GM18861 (cell line): ENCODE measurements around the gene TENM3.

ENCODE experiments used
- ATAC-seq: cut with Tn5 transposase; IDR thresholded peaks from one replicate; pipeline ENCODE4 v1.9.1; 2021; ENCODE audit not compliant: unreplicated experiment

Gene TENM3

GRCh38 chr4:182553653-182554052, 310.5 kb downstream of the TENM3 start:
- no peak for ATAC-seq

DNA sequence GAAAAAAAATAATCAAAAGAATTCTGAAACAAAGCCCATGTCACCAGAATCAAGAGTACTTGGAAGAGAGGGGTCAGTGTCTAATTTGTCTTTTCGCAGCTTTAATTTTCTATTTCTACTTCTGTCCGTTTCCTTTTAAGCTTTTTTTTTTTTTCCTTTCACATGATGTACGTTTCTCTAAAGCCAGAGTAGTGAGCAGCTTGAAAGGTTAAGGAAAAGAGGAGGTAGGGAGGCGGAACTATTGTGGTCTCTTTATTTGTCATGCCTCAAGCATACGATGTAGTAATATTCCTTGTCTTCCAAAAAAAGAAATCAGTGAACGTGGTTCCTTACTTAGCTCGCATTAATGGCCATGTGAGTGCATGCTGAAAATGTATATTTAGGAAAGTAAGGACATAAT, 311.5 kb downstream of the TENM3 start:
- ATAC-seq, result no peak

DNA sequence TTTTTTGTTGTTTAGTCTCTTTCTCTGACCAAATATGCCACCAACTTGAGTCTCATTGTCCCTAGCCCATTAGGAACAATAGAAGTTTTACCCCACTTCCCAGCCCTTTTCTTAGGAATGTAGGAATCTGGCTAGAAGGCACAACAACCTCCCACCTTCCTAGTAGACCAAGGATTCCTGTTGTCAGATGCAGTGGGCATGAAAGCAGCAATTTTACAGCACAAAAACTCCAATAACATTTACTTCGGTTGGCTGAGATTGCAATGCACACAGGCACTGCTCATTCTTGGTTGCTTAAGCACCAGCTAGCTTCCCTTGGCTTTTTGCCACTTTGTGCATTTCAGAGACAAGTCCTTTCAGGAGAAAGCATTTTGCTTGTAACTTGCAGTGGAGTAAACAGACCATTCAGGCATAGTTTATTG, 312.8 kb downstream of the TENM3 start:
- ATAC-seq, result no peak

GRCh38 chr4:182556580-182556979, 313.4 kb downstream of the TENM3 start:
- ATAC-seq, result no peak

DNA sequence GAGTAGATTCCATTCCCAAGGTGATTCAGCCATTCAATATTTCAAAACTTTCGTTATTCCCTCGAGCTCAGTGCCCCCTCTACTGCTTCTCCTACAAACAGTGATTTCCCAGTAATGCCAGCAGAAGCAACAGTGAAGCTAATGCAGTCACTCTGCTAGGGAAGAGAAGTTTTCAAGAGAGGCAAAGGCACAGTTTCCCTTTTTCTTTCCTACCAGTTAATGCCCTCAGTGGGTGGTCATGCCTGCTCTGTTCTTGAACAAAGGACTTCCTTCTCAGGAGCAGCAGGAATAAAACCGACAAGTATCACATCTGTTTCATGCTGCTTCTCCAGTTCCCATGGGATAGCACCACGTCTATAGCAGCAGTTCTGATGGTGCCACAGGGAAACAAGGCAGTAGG, 317.2 kb downstream of the TENM3 start:
- no peak for ATAC-seq

- no peak for ATAC-seq
Observed at GRCh38 chr4:182562350-182562749, 319.1 kb downstream of the TENM3 start.

GRCh38 chr4:182564724-182565369, 321.6 kb downstream of the TENM3 start:
- ATAC-seq, result no peak

DNA sequence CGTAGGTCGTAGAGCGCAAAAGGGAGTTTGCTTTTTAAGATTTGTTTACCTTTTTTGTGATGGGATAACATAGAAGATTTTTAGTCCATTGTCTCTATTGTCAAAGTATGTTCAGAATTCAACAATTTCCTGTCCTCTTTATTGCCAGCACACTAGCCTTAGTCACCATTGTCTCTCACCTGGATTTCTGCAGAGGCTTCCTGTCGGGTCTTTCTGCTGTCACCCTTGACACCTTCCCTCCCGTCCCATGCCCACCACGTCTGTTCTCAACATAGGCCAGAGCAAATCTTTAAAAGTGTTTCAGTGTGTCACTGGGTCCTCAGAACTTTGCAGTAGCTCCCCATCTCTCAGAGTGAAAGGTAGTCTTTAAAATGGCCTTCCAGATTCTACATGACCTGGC, 323.9 kb downstream of the TENM3 start:
- ATAC-seq, result no peak

DNA sequence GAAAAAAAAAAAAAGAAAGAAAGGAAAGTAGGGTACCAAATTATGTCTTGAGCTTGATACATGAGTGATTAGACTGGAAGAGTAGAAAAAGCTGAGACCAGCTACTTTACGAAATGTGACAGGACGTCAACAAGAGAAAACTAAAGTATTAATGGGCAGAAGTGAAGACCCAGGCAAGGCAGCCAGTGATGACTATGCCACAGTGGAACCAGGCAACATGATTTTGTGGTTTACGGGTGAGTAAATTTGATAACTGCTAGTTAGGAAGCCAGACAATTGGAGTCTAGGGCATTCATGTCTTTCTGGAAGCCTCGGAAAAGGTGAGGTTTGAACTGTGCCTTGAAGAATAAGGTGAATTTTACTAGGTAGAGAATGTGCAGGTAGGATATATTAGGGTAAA, 326.4 kb downstream of the TENM3 start:
- ATAC-seq, result no peak

GRCh38 chr4:182574706-182575105, 331.5 kb downstream of the TENM3 start:
- no peak for ATAC-seq

GRCh38 chr4:182575225-182575624, 332.0 kb downstream of the TENM3 start:
- ATAC-seq, result no peak

DNA sequence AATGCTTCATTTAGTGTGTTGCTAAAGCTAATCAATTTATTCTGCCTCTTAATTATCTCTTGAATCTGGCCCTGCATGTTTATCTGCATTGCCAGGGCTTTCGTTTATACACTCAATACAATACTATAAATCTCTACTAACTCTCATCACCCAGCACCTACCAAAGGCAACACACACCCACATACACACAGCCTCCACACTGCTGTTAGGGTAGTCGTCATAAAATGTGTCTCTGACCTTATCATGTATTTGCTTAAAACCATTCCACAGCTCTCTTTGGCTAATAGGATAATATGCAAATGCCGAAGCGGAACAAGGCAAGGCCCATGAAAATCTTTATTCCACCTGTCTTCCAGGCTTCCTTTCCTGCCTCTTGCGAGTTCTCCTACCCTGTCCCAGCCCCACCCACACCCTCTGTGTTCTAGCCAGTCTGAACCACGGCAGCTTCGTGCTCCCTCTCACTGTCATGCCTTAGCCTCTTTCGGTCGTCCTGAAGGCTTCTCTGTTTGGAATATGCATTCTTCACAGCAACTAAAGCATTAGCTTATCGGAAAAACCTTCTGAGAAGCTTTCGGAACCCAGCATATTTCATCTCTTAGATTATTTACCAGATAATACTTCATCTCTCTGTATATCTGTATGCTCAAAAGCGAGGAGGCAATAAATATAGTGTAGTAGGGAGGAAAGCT, 333.5 kb downstream of the TENM3 start:
- no peak for ATAC-seq

- no peak for ATAC-seq
Observed at GRCh38 chr4:182577411-182577810, 334.2 kb downstream of the TENM3 start.

GRCh38 chr4:182578402-182578801, 335.2 kb downstream of the TENM3 start:
- no peak for ATAC-seq

DNA sequence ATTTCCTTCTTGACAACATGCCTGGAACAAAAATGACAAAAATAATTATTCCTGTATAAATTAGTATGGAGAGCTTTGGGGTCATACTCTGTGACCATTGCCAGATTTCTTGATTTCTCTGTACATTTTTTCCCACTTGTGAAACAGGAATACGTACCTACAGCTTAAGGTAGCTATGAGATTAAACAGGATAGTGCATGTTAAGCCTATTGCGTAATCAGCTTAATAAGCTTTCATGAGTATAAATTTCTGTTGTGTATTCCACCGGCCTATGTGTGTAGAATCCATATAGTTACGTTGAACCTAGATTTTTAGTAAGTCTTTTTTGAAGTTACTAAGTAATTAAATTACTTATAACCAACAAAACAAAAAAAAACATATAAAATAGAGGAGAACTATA, 339.0 kb downstream of the TENM3 start:
- ATAC-seq, result no peak

GRCh38 chr4:182583703-182584415, 340.7 kb downstream of the TENM3 start:
- ATAC-seq, result no peak

- ATAC-seq, result no peak
Observed at GRCh38 chr4:182585321-182585720, 342.1 kb downstream of the TENM3 start.

DNA sequence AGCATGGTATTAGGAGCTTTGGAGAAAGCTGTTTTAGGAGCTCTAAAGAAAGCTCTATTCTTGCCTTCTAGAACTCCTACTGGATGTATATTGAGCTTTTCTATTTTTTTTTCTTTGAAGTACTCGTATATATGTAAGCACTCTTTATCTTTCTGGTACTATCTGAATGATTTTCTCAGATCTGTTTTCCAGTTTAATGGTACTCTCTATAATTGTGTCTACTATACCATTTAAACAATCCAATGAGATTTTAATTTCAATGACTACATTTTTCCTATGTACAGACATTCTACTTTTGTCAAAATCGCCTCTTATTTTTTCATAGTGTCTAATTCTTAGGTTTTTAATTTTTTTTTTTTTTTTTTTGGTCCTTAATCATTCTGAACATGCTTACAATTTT, 345.9 kb downstream of the TENM3 start:
- ATAC-seq, result no peak

DNA sequence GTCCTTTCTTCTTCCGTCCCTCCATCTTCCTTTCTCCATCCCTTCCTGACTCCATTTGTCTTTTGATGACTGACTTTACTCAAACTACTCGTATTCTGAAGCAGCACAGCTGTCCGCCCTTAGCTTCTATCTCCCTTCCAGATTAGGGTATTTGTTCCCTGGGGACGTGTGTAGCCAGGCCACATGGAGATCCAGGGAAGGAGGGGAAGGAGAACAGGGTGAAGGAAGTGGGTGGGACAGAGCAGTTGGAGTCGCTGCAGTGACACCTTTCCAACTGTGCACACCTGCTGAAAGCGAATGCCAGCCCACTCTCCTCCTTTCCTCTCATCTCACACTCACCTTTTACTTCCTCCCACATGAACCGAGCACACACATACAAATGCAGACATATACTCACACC, 350.2 kb downstream of the TENM3 start:
- ATAC-seq, result no peak

- ATAC-seq, result no peak
Observed at GRCh38 chr4:182593864-182594263, 350.7 kb downstream of the TENM3 start.

DNA sequence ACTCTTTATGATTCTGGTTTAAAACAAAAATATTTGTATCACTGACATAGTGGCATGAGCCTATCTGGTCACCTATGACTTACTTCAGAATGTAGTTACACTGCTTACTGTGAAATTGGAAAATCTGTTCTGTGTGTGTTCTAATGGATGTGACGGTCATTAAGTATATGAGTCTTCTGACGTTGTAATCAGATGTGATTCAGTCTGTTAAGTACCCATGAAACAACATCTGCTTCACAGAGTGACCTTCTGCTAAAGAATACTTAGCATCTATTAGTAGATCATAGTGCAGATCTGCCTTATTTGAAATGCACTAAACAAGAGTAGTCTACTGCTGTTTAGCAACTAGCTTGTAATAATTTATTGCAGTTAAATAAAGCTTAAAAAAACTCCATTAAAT, 356.9 kb downstream of the TENM3 start:
- ATAC-seq, result no peak

DNA sequence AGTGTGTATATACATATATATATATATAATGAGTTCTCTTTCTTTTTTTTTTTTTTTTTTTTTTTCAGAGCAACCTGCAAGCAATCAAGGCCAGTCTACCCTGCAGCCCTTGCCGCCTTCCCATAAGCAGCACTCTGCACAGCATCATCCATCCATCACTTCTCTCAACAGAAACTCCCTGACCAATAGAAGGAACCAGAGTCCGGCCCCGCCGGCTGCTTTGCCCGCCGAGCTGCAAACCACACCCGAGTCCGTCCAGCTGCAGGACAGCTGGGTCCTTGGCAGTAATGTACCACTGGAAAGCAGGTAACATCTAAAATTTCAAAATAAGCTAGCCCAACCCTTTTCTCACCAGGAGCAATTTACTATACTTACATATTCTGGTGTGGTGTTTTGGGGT, 357.7 kb downstream of the TENM3 start:
- no peak for ATAC-seq
